ENCODE data around the gene ELN.
"Not testable (repeated sequence)": the region's sequence is repeated elsewhere in the genome, so short reads cannot be mapped to it uniquely, and the experiment has no call there.

ELN gene

DNA sequence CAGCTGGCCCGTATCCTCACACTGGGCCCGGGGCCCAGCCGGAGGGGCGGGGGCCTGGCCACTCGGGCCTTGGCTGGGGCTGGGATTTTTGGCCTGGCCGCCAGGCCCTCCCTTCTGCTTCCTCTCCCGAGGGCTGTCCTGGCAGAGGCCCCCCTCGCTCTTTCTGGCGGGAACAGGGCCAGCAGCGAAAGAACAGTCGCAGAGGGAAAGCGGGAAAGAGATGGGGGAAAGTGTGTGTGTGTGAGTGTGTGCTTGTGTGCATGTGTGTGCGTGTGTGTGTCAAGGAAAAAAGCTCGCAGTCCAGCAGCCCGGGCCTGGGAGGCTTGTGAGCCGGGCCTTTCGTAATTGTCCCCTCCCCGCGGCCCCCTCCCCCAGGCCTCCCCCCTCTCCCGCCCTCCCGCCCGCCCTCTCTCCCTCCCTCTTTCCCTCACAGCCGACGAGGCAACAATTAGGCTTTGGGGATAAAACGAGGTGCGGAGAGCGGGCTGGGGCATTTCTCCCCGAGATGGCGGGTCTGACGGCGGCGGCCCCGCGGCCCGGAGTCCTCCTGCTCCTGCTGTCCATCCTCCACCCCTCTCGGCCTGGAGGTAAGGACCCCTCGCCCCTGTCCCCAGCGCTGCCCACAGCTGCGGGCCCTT lies at the start of gene ELN:
Gene ELN, plus strand, starts transcription at position 491 of the 638 bp plus-strand sequence. Its CDS starts 15 bp downstream, at position 506.
- no peak for DNase-seq

DNA sequence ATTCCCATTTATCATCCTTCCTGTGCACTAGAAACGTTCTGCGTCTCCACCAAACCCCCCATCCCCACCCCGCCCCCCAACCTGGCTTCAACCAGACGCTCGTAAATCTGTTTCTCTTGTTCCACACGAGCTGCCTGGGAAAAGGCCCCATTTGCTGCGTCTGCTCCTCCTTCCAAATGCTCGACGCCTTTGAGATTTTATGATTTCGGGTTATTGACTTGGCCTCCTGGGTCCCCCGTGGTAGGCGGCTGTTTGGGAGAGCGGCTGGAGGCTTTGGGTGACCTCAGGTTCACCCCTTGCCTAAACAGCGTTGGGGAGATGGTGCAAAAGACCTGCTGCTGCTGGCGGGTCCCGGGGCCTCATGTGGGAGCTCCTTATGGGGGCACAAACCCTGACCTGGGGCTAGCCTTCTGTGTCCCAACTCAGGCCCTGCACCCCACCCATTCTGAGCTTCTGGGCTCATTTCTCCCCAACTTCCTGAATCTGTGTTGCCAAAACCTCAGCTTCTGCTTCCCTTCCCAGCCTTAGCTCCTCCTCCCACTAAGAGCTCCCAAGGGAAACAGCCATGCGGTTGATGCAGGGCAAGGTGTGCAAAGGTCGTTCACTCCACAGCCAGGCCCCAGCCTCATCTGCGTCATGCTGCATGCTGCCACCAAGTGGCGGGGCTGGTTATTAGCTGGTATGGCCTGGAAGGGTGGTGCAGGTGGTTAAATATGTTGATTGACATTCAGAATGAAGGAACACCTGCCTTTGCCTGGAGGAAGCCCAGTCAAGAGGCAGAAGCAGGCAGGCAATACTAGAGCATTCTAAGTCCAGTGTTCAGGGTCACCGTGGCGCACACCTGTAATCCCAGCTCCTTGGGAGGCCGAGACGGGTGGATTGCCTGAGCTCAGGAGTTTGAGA lies 49.1 kb upstream of the ELN start:
- DNase-seq, result peak; percentile 7

DNA sequence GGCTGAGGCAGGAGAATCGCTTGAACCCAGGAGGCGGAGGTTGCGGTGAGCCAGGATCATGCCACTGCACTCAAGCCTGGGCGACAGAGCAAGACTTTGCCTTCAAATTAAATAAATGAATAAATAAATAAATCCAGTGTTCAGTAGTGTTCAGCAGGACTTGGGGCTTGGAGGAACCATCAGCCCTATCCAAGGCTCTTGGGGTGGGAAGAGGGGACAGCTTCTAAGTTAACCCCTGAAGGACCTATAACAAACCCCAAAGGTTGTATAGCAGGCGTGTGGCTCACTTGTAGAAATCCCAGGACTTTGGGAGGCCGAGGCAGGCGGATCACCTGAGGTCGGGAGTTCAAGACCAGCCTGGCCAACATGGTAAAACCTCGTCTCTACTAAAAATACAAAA lies 48.3 kb upstream of the ELN start:
- not testable (repeated sequence) for DNase-seq

DNA sequence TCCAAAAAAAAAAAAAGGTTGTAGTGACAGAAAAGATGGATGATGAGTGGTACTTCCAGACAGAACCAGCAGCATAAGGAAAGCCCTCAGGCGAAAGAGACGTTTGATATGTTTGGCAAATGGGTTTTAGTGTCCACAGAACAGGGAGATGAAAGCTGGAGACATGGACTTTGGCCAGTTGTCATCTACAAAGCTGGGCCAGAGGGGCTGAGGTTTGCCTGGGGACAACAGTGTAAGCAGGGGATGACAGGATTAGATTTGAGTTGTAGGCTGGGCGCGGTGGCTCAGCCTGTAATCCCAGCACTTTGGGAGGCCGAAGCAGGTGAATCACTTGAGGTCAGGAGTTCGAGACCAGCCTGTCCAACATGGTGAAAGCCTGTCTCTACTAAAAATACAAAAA lies 47.8 kb upstream of the ELN start:
- no peak for DNase-seq

DNA sequence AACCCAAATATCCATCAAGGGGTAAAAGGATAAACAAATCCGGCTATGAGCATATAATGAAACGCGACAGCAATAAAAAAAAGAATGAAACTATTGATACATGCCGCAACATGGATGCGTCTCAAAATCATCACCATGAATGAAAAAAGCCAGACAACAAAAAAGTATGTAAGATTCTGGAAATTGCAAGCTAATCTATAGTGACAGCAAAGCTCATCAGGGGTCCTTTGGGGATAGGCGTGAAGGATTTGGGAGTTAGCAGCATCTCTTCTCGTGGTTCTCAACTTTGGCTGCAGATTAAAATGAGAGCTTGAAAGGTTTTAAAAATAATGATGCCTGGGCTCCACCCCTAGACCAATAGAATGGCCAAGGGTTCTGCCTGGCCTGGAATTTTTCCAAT lies 46.0 kb upstream of the ELN start:
- no peak for DNase-seq

DNA sequence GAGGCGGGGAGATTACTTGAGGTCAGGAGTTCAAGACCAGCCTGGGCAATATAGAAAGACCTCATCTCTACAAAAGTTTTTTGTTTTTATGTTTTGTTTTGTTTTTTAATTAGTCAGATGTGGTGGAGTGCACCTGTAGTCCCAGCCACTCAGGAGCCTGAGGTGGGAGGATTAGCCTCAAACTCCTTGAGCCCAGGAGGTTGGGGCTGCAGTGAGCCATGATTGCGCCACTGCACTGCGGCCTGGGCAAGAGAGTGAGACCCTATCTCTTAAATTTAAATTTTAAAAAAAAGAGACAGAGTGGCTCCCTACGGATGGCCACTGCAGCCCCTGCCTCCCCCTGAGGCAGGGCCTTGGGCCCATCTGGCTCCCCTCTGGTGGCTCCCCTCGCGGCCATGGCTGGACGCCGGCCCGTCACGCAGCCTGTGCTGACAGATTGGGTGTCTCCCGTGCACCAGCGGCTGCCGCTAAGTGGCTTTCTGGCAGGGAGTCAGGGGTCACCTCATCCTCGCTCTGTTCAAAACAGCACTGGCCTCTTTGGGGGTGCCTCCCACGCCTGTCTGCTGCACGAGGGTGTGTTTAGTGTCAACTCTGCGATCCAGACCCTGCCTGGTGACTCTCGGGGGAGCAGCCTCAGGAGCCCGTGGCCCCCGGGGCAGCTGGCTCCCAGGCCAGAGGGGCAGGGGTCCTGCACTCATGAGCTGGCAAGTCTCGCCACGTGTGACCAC lies 44.4 kb upstream of the ELN start:
- no peak for DNase-seq

DNA sequence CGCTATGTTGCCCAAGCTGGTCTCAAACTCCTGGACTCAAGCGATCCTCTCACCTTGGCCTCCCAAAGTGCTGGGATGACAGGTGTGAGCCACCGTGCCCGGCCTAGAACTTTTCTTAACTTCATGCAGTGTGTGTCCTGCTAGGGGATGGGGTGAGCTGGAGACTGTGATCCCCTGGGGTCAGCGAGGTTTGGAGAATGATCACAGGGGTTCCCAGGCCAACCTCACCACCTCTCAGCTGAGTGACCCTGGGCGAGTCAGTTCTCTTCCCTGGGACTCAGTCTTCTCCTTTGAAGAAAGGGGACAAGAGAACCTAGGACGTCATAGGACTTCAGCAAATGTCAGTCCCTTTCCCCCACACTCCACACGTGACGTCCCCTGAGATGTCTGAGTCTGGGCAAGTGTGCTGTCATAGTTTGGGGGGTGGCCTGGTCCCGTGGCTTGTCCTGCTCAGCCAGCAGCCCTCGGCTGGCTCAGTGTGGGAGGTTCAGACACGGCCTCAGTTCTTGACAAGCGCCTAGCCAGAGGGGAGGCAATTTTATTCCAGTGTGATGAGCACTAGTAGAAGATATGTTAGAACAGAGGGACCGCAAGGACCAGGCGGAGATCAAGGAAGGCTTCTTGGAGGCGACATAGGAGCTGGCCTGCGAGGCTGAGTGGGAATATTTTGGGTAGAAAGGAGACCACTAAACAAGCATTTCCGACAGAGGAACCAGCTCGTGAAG lies 43.3 kb upstream of the ELN start:
- DNase-seq, result no peak

DNA sequence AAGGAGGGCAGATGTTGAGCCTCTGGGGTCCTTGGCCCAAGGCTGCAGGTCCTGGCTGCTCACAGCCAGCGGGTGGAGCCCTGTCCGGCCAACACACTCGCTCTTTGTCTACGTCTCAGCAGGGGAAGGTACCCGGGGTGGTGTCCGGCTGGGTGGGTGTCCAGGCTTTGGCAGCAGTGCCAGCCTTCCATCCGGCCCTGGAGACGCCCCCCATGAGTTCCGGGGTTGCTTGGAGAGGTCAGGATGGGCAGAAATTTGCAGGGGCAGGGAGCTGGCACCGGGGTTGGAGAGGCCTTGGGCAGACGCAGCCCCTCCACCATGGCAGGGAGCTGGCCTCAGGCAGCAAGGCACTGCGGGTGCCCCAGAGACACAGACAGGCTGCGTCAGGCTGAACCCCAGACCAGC lies 42.2 kb upstream of the ELN start:
- DNase-seq, result no peak

DNA sequence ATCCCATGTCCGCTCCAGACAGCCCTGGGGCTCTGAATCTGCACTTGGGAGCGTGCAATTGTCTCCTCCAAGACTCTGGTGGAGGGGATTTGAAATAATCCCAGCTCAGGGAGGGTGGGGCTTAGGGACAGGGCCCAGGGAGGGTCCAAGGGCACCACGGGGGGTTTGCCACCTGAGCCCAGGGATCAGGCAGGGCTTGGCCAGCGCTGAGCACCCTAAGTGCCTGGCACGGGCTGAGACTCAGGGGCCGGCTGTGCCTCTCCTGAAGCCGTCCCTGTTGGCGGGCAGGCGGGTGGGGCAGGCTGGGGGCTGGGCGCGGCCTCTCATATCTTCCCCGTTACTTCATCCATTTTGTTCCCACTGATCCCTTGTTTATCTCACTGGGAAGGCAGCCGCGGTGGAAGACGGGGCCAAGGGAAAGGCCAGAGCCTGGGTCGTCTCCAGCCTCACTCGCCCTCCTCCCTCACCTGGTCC lies 41.8 kb upstream of the ELN start:
- DNase-seq, result no peak

DNA sequence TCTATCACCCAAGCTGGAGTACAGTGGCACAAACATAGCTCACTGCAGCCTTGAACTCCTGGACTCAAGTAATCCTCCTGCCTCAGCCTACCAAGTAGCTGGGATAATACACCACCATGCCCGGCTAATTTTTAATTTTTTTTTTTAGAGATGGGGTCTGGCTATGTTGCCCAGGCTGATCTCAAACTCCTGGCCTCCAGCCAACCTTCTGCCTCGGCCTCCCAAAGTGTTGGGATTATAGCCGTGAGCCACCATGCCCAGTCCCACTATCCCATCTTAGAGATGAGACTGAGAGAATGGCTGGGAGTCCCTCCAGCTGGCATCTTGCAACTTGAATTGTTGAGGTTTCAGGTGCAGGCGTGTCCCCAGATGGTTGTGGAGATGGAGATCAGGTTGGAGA lies 40.7 kb upstream of the ELN start:
- no peak for DNase-seq

DNA sequence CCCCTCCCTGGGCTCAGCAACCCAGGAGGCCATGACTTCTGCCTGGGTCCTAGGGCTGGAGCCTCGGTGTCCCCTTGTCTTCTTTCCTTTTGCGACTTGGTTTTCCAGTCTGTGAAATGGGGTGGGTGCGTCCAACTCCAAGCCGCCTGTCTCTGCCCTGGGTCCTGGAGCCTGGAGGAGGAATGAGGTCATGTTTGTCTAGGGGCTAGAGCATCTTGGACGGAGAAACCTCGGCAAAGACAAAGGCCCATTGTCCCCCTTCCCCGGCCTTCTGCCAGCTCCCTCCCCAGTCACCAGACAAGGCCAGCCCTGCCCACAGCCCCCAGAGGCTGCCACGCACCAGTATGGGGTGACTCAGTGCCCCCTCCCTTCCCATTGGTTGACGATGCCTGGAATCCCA lies 39.8 kb upstream of the ELN start:
- no peak for DNase-seq

DNA sequence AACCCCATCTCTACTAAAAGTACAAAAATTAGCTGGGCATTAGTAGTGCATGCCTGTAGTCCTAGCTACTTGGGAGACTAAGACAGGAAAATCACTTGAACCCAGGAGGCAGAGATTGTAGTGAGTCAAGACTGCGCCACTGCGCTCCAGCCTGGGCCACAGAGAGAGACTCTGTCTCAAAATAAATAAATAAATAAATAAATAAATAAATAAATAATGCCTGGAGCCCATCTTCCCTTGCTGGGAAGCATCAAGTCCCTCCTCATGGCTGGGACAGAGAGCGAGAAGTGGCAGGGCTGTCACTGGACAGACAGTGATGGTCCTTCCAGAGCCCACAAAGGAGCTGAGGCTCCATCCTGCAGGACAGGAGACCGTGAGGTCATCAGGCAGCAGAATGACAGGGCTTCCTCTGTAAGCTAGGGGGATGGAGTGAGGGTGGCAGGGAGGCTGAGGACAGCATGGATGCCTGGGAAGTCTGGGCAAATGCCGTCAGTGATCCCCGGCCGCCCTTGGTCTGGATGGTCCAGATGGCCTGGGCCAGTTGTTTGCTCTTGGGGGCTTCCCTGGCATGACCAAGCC lies 36.4 kb upstream of the ELN start:
- DNase-seq, result no peak

DNA sequence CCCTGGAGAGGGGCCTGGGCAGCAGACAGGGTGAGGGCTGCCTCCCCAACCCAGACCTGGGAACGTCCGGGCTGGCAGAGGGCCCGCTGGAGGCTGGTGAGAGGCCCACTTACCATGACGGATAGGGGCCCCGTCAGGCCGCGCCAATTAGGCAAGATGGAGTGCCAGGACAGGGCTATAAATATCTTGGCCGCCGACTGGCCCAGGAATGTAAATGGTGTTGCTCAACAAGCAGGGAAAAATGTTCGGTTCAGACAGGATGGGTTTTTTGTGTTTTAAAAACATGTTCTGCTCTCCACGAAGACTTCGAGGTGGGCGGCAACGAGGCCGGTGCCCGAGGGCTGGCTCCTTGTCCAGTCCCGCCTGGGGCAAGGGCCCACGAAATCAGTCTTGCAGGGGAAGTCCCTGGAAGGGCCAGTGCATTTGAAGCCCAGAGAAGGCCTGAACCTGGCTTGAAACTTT lies 35.8 kb upstream of the ELN start:
- DNase-seq, result no peak

DNA sequence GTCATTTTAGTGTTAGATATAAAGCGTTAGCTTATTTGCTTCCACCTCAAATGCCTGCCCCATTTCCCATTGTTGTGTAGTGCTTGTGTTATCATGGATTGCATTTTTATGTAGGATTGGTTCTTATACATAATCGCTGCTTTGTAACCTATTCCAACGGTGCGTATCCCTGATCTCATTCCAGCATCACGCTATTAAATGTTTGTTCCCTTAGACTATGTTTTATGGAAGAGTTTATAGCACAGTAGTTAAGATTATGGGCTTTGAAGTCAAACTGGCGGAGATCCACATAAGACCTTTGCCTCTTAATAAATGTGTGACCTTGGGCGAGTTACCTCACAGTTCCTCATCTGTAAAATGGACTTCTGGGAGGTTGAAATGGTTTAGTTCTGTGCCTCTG lies 34.0 kb upstream of the ELN start:
- no peak for DNase-seq

DNA sequence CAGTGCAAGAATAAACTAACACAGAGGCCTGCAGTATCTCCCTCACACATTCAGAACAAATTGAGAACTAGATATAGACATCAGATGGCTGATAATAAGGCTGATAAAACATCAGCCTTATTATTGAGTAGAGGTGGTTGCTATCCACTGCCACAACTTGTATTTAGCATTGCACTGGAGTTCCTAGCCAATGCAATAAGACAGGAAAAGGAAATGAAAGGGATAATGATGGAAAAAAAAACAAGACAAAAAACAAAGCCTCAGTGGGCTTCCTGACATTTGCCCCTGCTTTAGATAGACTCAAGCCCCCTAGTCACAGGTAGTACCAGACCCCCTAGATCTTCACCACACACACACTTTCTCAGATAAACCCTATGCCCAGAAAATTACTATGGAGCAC lies 33.2 kb upstream of the ELN start:
- no peak for DNase-seq

DNA sequence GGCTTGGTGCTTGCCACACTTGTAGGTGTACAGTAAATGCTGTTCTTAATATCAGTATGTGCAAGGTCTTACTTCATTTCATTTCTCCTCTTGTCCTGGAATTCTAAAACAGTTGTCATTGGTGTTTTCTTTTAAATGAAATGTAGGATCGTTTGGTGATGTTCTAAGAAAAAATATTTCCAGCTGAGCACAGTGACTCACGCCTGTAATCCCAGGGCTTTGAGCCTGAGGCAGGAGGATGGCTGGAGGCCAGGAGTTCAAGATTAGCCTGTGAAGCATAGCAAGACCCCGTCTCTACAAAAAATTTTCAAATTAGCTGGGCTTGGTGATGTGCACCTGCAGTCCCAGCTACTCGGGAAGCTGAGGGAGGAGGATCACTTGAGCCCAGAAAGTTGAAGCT lies 32.6 kb upstream of the ELN start:
- no peak for DNase-seq

DNA sequence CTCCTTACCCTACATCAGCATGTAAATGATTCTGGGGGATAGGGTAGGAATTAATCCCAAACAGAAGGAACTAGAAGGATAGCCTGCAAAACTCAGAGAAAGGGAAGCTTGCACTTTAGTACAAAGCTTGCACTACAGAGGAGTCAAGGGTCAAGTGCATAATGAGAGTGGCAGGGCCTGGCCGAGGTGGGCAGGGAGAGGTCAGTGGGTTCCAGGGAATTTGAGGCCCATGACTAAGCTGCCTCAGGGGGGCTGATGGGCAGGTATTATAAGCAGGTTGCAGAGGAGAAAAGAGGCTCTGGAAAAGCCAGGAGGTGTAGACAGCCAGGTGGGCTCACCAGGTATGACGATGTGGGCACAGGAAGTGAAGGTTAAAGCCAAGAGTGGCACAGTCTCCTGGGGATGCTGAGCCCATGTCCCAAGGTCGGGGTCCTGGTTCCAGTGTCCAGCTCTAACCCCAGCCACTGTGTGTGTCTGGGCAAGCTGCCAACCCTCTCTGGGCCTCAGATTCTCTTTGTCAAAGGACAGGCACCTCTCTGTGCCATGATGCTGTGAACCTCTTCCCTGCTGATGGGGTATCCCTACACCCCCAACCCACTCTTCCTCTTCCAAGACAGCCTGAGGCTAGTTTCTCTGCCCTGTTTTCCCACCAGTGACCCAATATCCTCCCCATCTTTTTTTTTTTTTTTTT lies 32.0 kb upstream of the ELN start:
- DNase-seq, result no peak

DNA sequence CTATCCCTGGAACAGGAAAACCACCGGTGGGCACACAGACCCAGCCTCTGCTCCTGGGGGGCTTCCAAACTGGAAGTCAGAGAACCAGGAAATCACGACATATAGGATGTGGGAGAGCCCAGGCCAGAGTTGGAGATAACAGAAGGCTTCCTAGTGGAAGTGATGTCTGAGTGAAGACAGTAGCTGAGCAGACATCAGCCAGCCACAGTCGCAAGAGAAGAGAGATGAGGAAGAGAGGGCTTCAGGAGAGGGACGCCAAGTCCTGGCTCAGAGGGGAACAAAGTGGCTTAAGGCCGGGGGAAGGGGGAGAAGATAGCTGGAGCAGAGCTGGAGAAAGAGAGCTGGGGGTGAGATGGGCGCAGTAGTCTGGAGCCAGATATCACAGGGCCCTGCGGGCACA lies 30.9 kb upstream of the ELN start:
- DNase-seq, result no peak

DNA sequence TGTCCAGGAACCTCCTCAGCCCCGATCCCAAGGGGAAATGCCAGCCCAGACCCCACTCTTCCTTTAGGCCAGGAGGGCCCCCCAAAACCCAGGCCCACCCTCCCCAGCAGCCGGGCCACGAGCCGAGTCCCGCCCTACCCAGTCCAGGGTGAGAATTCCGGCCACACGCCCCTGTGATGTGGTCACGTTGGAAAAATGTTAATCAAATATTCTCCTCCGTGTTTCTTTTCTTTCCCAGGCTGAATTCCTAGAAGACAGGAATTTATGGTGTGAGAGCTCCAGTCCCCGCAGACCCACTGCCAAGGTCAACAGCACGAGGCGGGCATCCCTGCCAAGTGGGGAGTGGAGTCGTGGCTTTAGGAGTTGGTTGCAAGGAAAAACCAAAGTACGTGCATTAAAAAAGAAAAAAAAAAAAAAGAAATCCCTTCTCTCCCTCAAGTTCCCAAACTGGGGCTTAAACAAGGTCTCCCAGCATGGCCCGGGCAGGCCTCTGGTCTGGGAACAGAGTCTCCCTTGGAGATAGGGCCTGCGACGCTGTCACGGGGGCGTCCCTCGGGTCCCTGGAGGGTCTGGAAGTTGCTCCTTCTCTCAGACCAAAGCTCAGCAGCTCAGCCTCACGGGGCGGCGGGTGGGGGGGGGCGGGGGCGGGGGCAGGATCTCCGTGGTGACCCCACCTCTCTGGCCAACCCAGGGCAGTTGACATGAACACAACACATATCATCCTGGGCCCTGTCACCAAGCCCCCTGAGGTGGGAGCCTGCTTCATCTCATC lies 28.1 kb upstream of the ELN start:
- no peak for DNase-seq

DNA sequence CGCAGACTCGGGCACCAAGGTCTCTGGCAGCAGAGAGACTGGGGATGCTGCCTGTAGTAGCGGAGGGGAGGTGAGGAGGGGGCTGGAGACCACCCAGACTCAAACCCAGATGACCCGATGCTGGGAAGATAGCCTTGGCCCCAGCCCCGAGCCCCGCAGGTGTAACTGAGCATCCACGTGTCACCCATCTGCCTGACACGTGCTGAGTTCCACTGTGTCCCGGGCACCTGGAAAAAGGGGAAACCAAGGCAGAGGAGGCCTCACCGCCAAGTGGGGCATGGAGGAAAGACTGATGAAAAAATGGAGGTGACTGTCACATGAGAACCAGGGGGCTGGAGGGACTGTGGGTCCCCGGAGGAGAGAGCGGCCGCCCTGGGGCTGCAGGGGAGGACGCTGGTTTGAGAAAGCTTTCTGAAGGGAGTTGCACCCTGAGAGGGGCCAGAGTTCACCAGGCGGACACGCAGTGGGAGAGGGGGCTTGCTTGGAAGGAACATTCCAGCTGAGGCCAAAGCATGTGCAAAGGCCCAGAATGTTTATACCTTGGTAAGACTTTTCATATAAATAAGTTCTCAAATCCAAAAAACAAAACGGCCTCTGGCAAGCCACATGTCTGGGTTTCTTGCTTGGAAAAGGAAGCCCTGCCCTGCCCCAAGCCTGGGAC lies 27.4 kb upstream of the ELN start:
- no peak for DNase-seq

DNA sequence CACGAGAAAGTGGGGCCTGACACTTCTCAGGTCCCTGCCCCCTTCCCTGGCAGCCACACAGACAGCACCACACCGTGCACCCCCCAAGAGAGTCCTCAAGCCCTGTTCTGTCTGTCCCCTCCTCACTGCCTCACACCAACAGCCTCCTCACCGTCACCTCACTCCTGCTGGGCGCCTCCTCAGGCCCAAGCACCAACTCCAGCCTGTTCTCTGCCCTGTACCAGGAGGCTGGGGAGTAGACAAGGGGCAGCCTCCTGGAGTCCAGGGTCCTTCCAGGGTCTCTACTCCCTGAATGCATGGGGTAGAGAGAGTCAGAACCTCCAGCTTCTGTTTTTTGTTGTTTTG lies 26.9 kb upstream of the ELN start:
- no peak for DNase-seq
